HG03139 (cell line): ENCODE data around the gene PTS.
"Not testable (repeated sequence)": the region's sequence is repeated elsewhere in the genome, so short reads cannot be mapped to it uniquely, and the experiment has no call there.

Experiments
- ATAC-seq: cut with Tn5 transposase; IDR thresholded peaks from one replicate; pipeline ENCODE4 v1.9.1; 2021; ENCODE audit not compliant: unreplicated experiment

Gene PTS

GRCh38 chr11:112226062-112226830 is at the start of gene PTS:
TSS of gene PTS (plus strand) at chr11:112226428. CDS start at chr11:112226444, 16 bp downstream.
- peak; percentile 92 for ATAC-seq

DNA sequence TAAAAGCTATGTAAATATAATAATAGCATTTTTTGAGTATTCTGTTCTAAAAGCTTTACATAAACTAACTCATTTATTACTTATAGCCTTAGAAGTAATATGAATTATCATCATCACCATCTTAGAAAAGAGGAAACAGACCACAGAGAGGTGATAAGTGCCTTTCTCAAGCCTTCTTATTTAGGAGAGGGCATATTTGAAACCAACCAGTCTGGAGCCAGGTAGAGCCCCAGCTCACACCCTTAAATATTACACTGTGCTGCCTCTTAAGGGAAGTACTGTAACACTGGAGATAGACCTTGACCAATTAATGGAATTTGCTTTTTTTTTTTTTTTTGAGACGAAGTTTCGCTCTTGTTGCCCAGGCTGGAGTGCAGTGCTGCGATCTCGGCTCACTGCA is 48.6 kb upstream of the PTS start:
- no peak for ATAC-seq

GRCh38 chr11:112178428-112178827 is 47.8 kb upstream of the PTS start:
- no peak for ATAC-seq

- ATAC-seq, result no peak
Observed at GRCh38 chr11:112178936-112179335, 47.3 kb upstream of the PTS start.

- no peak for ATAC-seq
Observed at GRCh38 chr11:112179601-112180000, 46.6 kb upstream of the PTS start.

- no peak for ATAC-seq
Observed at GRCh38 chr11:112182867-112183266, 43.4 kb upstream of the PTS start.

- ATAC-seq, result no peak
Observed at GRCh38 chr11:112185883-112186282, 40.3 kb upstream of the PTS start.

DNA sequence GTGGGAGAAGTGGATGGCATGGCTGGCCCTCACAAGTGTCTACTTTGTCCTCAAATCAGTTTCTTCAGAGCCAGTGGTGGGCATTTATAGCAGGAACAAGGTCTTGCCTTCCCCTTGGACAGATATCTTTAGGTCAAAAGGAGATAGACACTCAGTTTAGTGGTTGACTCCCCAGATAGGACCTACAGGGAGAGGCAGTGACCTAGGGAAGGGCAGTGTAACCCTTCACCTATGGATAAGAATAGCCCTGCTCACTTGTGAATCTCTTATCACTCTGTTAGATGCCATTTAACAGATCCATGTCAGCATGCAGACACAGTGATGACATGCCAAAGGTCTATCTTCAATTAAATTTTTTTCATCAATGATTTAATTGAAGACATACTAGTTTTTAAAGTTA is 39.9 kb upstream of the PTS start:
- no peak for ATAC-seq

DNA sequence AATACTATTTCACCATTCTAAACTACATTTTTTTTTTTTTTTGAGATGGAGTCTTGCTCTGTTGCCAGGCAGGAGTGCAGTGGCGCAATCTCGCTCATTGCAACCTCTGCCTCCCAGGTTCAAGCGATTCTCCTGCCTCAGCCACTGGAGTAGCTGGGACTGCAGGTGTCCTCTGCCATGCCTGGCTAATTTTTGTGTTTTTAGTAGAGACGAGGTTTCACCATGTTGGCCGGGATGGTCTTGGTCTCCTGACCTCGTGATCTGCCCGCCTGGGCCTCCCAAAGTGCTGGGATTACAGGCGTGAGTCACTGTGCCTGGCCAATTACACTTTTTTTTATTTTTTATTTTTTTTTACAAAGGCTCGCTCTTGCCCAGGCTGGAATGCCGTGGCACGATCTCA is 31.1 kb upstream of the PTS start:
- not testable (repeated sequence) for ATAC-seq

DNA sequence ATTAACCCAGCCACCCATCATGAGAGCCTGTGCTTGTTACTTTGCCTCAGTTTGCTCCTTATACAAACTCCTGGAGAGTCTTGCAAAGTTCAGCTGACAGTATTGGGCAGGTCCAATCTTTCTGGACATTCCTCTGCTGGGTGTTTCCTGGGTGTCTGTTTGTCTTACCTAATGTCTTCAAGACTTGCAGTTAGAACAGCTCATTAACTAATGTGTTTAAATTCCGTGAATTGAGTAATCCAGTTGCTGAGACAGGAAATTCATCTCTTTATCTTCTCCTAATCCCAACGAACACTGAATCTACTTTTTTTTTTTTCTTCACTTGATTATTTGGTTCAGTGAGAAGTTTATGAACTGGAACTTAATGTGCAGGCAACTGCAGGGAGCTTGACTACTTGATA is 30.3 kb upstream of the PTS start:
- ATAC-seq, result no peak

- ATAC-seq, result no peak
Observed at GRCh38 chr11:112196519-112197087, 29.6 kb upstream of the PTS start.

GRCh38 chr11:112199101-112199500 is 27.1 kb upstream of the PTS start:
- not testable (repeated sequence) for ATAC-seq

- ATAC-seq, result no peak
Observed at GRCh38 chr11:112200252-112200651, 26.0 kb upstream of the PTS start.

- no peak for ATAC-seq
Observed at GRCh38 chr11:112206071-112206470, 20.2 kb upstream of the PTS start.

DNA sequence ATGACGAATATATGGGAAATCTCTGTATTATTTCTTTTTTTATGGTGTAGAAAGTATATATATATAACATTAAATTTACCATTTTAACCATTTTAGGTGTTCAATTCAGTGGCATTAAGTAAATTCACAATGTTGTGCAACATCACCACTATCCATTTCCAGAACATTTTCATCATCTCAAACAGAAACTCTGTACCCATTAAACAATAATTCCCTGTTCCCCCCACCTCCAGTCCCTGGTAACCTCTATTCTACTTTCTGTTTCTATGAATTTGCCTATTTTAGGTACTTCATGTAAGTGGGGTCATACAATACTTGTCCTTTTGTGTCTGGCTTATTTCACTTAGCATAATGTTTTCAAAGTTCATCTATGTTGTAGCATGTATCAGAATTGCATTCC is 15.3 kb upstream of the PTS start:
- ATAC-seq, result no peak

- ATAC-seq, result no peak
Observed at GRCh38 chr11:112211536-112211935, 14.7 kb upstream of the PTS start.

- ATAC-seq, result no peak
Observed at GRCh38 chr11:112212290-112212689, 13.9 kb upstream of the PTS start.

- ATAC-seq, result no peak
Observed at GRCh38 chr11:112212710-112213109, 13.5 kb upstream of the PTS start.

- no peak for ATAC-seq
Observed at GRCh38 chr11:112213753-112214152, 12.5 kb upstream of the PTS start.

DNA sequence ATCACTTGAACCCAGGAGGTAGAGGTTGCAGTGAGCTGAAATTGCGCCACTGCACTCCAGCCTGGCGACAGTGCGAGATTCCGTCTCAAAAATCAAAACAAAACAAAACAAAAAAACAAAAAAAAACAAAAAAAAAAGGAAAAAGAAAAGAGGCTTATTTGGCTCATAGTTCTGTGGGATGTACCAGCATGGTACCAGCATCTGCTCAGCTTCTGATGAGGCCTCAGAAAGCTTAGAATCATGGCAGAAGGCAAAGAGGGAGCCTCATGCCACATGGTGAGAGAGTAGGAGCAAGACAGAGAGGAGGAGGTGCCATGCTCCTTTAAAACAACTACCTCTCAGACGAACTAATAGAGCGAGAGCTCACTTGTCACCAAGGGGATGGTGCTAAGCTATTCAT is 10.6 kb upstream of the PTS start:
- no peak for ATAC-seq

DNA sequence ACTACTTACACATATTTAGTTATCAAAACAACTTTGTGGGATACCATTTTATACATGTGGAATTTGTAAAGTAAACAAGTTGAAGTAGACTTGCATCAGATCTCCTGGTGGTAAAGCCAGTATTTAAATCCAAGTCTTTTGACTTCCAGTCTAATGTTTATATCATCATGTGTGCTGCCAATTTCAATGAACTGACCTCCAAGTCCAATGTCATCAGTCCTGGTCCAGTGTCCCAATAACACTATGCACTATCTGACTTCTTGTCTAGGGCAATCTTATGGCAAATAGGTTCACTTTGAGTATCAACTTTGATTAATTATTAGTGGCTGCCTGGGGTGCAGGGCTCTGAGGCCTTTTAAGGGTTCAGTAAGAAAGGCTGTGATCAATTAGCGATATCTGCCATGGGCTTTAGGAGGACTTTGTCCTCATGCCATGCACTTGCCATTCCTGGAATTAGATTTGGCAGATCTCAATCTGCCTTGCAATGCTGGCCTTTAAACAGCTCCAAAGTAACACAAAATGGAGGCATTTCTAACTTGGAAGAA is 9.6 kb upstream of the PTS start:
- ATAC-seq, result no peak

DNA sequence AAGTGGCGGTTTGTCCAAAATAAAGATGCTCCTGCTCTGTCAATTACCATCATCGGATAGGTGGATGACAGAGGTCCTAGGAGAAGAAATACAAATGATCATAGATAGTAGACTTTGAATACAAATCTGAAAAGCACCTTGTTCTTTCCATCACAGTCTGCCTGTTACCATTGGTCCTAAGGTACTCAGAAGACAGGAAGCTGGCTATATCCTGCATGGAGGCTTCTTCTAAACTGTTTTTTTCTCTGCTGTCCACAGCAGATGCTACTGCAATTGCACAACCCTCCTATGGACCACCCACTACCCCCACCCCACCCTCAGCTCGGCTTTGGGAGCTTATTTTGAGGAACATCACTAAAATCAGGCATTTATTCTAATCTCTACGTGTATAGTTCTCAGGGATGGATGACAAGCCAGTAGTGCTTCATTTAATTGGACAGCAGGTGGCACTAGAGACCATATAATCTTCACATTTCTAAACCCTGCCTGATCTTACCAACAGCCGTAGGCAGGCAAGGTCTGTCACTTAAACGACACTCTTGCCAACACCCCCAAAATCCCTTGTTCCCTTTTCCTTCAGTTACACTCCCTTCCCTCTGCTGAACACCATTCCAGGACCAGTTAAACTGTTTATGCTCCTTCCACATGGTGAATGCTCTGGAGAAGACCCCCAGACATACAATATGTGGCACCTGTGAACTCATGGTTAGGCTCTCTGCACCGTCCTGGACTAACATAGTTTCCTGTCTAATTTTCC is 6.6 kb upstream of the PTS start:
- ATAC-seq, result peak; percentile 99
